ENCODE results near the gene TOR1B.
"Not testable (repeated sequence)": the region's sequence is repeated elsewhere in the genome, so short reads cannot be mapped to it uniquely, and the experiment has no call there.

The TOR1B gene, protein sequence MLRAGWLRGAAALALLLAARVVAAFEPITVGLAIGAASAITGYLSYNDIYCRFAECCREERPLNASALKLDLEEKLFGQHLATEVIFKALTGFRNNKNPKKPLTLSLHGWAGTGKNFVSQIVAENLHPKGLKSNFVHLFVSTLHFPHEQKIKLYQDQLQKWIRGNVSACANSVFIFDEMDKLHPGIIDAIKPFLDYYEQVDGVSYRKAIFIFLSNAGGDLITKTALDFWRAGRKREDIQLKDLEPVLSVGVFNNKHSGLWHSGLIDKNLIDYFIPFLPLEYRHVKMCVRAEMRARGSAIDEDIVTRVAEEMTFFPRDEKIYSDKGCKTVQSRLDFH

GRCh38 chr9:129802833-129803675 lies at the start of gene TOR1B:
Gene TOR1B (plus strand): TSS chr9:129803184. CDS start chr9:129803213, 29 bp downstream.
- peak within 1 kb of the TSS; percentile 1 for H3K9ac ChIP-seq (ENCODE audit: low read length)

GRCh38 chr9:129755151-129755550 lies 47.8 kb upstream of the TOR1B start:
- Histone ChIP-seq H3K36me3 (ENCODE audit: control insufficient read depth, low read depth, low read length) (no peaks in the 10 kb centered on the region), H3K9me3 (ENCODE audit: control insufficient read depth, low read depth, low read length) (no peaks in the 10 kb centered on the region), H3K27me3 (ENCODE audit: control insufficient read depth, insufficient read depth, low read length) (peaks cover 10% of the 10 kb centered on the region), H3K9ac (ENCODE audit: low read length) (no peak overlapping the region), H3K4me3 (ENCODE audit: low read length) (no peak overlapping the region), H3K4me1 (ENCODE audit: control insufficient read depth, low read depth, low read length) (peaks cover 9% of the 10 kb centered on the region), H3K27ac (ENCODE audit: low read length) (no peak overlapping the region)

More at GRCh38 chr9:129802833-129803675, at the start of gene TOR1B:
- peak within 1 kb of the TSS; percentile 59 for H3K4me3 ChIP-seq (ENCODE audit: low read length)
- no peaks in the 10 kb centered on the region for H3K36me3 ChIP-seq (ENCODE audit: control insufficient read depth, low read depth, low read length)
- H3K4me1 ChIP-seq (ENCODE audit: control insufficient read depth, low read depth, low read length), result no peaks in the 10 kb centered on the region
- H3K27me3 ChIP-seq (ENCODE audit: control insufficient read depth, insufficient read depth, low read length), result no peaks in the 10 kb centered on the region
- no peaks in the 10 kb centered on the region for H3K9me3 ChIP-seq (ENCODE audit: control insufficient read depth, low read depth, low read length)
- no peak within 1 kb of the TSS for H3K27ac ChIP-seq (ENCODE audit: low read length)

- Histone ChIP-seq H3K9me3 (ENCODE audit: control insufficient read depth, low read depth, low read length) (no peaks in the 10 kb centered on the region), H3K36me3 (ENCODE audit: control insufficient read depth, low read depth, low read length) (no peaks in the 10 kb centered on the region), H3K4me3 (ENCODE audit: low read length) (no peak overlapping the region), H3K27me3 (ENCODE audit: control insufficient read depth, insufficient read depth, low read length) (peaks cover 10% of the 10 kb centered on the region), H3K27ac (ENCODE audit: low read length) (no peak overlapping the region), H3K9ac (ENCODE audit: low read length) (no peak overlapping the region), H3K4me1 (ENCODE audit: control insufficient read depth, low read depth, low read length) (peaks cover 9% of the 10 kb centered on the region)
These were observed 46.8 kb upstream of the TOR1B start for GRCh38 chr9:129756191-129756590.

GRCh38 chr9:129757045-129757444 lies 45.9 kb upstream of the TOR1B start:
- no peak overlapping the region for H3K9ac ChIP-seq (ENCODE audit: low read length)
- no peak overlapping the region for H3K27ac ChIP-seq (ENCODE audit: low read length)

GRCh38 chr9:129759319-129759718 lies 43.7 kb upstream of the TOR1B start:
- Histone ChIP-seq H3K9ac (ENCODE audit: low read length) (no peak overlapping the region), H3K4me3 (ENCODE audit: low read length) (no peak overlapping the region), H3K36me3 (ENCODE audit: control insufficient read depth, low read depth, low read length) (no peaks in the 10 kb centered on the region), H3K9me3 (ENCODE audit: control insufficient read depth, low read depth, low read length) (no peaks in the 10 kb centered on the region), H3K4me1 (ENCODE audit: control insufficient read depth, low read depth, low read length) (peaks cover 6% of the 10 kb centered on the region), H3K27me3 (ENCODE audit: control insufficient read depth, insufficient read depth, low read length) (no peaks in the 10 kb centered on the region), H3K27ac (ENCODE audit: low read length) (no peak overlapping the region)

More at GRCh38 chr9:129757045-129757444, 45.9 kb upstream of the TOR1B start:
- Histone ChIP-seq H3K9me3 (ENCODE audit: control insufficient read depth, low read depth, low read length) (no peaks in the 10 kb centered on the region), H3K27me3 (ENCODE audit: control insufficient read depth, insufficient read depth, low read length) (peaks cover 10% of the 10 kb centered on the region), H3K4me1 (ENCODE audit: control insufficient read depth, low read depth, low read length) (peaks cover 15% of the 10 kb centered on the region), H3K36me3 (ENCODE audit: control insufficient read depth, low read depth, low read length) (no peaks in the 10 kb centered on the region), H3K4me3 (ENCODE audit: low read length) (no peak overlapping the region)

DNA sequence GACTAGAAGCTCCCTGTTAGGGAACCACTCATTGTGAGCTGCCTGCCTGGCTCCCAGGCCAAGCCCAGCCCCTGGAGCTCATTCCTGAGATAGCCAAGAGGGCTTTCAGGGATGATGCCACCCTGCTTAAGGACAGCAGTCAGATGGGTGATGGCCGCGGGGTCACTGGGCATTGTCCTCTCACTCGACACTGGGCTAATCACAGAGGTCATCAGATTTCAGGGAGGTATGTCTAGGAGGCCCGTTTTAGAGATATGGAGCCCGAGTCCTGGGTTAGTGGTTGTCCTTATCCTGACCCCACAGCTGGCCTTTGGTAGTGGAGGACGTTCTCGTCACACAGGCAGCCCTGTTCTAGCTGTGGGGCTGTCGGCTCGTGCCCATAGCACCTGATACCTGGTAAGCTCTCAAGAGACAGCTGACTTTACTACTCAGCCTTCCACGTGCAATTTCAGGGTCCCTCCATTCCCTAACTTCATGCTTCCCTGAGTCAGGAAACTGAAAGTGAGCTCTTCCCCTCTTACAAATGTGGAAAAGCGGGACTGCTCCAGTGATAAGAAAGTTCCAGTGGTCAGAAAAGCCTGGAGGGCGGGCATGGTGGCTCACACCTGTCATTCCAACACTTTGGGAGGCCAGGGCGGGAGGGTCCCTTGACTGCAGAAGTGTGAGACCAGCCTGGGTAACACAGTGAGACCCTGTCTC lies 43.0 kb upstream of the TOR1B start:
- H3K4me3 ChIP-seq (ENCODE audit: low read length), result no peak overlapping the region
- peaks cover 6% of the 10 kb centered on the region for H3K4me1 ChIP-seq (ENCODE audit: control insufficient read depth, low read depth, low read length)
- no peaks in the 10 kb centered on the region for H3K36me3 ChIP-seq (ENCODE audit: control insufficient read depth, low read depth, low read length)
- H3K9me3 ChIP-seq (ENCODE audit: control insufficient read depth, low read depth, low read length), result no peaks in the 10 kb centered on the region
- H3K9ac ChIP-seq (ENCODE audit: low read length), result no peak overlapping the region
- no peaks in the 10 kb centered on the region for H3K27me3 ChIP-seq (ENCODE audit: control insufficient read depth, insufficient read depth, low read length)
- no peak overlapping the region for H3K27ac ChIP-seq (ENCODE audit: low read length)

GRCh38 chr9:129760784-129761183 lies 42.2 kb upstream of the TOR1B start:
- not testable (repeated sequence) for H3K9ac ChIP-seq (ENCODE audit: low read length); H3K4me1 ChIP-seq (ENCODE audit: control insufficient read depth, low read depth, low read length); H3K36me3 ChIP-seq (ENCODE audit: control insufficient read depth, low read depth, low read length); H3K4me3 ChIP-seq (ENCODE audit: low read length); H3K27me3 ChIP-seq (ENCODE audit: control insufficient read depth, insufficient read depth, low read length); H3K9me3 ChIP-seq (ENCODE audit: control insufficient read depth, low read depth, low read length); H3K27ac ChIP-seq (ENCODE audit: low read length)

- Histone ChIP-seq H3K27me3 (ENCODE audit: control insufficient read depth, insufficient read depth, low read length) (no peaks in the 10 kb centered on the region), H3K9ac (ENCODE audit: low read length) (no peak overlapping the region), H3K4me3 (ENCODE audit: low read length) (no peak overlapping the region), H3K36me3 (ENCODE audit: control insufficient read depth, low read depth, low read length) (no peaks in the 10 kb centered on the region), H3K9me3 (ENCODE audit: control insufficient read depth, low read depth, low read length) (no peaks in the 10 kb centered on the region), H3K27ac (ENCODE audit: low read length) (no peak overlapping the region), H3K4me1 (ENCODE audit: control insufficient read depth, low read depth, low read length) (peaks cover 6% of the 10 kb centered on the region)
These were observed 41.6 kb upstream of the TOR1B start for GRCh38 chr9:129761293-129761900.

DNA sequence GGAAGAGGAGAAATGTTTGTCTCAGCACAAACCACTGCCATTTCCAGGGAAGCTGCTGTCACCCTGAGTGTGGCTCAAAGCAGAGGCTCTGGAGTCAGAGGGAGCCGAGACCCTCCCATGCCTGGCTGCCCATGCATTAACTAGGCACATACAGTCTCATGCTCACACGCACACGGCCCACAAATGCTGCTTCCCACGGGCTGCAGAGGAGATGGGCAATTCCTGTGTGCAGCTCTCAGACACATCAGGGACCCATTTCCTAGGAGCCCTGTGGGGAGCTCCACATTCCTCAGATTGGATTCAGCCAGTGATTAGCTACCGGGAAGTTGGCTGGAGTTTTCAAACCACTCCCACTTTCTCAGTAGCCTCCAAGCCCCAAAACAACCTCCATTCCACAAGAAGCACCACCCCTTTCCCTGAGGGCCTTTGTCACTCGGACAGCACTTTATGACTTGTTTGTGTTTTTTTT lies 41.0 kb upstream of the TOR1B start:
- H3K4me3 ChIP-seq (ENCODE audit: low read length), result no peak overlapping the region
- no peaks in the 10 kb centered on the region for H3K27me3 ChIP-seq (ENCODE audit: control insufficient read depth, insufficient read depth, low read length)
- H3K4me1 ChIP-seq (ENCODE audit: control insufficient read depth, low read depth, low read length), result peaks cover 6% of the 10 kb centered on the region
- no peak overlapping the region for H3K9ac ChIP-seq (ENCODE audit: low read length)
- H3K36me3 ChIP-seq (ENCODE audit: control insufficient read depth, low read depth, low read length), result no peaks in the 10 kb centered on the region
- H3K9me3 ChIP-seq (ENCODE audit: control insufficient read depth, low read depth, low read length), result no peaks in the 10 kb centered on the region
- peak overlapping the region; percentile 18 for H3K27ac ChIP-seq (ENCODE audit: low read length)

- not testable (repeated sequence) for H3K9me3 ChIP-seq (ENCODE audit: control insufficient read depth, low read depth, low read length); H3K4me3 ChIP-seq (ENCODE audit: low read length); H3K4me1 ChIP-seq (ENCODE audit: control insufficient read depth, low read depth, low read length); H3K27me3 ChIP-seq (ENCODE audit: control insufficient read depth, insufficient read depth, low read length); H3K27ac ChIP-seq (ENCODE audit: low read length); H3K9ac ChIP-seq (ENCODE audit: low read length); H3K36me3 ChIP-seq (ENCODE audit: control insufficient read depth, low read depth, low read length)
These were observed 40.5 kb upstream of the TOR1B start for GRCh38 chr9:129762370-129762984.

All from iPS-18a (cell line).